Stimulated activated CD8-positive, alpha-beta memory T cell treated with anti-CD3 and anti-CD28 coated beads, Interleukin-12 subunit alpha, Interleukin-12 subunit beta, amount 100 ng/mL, for 24 hours (primary cell): ENCODE results near the gene PRTN3.

Experiments used
- DNase-seq: peaks from one replicate; pipeline ENCODE4 v3.0.0-alpha.2; 2020; ENCODE audit errors: extremely low read depth

Gene PRTN3, protein sequence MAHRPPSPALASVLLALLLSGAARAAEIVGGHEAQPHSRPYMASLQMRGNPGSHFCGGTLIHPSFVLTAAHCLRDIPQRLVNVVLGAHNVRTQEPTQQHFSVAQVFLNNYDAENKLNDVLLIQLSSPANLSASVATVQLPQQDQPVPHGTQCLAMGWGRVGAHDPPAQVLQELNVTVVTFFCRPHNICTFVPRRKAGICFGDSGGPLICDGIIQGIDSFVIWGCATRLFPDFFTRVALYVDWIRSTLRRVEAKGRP

DNA sequence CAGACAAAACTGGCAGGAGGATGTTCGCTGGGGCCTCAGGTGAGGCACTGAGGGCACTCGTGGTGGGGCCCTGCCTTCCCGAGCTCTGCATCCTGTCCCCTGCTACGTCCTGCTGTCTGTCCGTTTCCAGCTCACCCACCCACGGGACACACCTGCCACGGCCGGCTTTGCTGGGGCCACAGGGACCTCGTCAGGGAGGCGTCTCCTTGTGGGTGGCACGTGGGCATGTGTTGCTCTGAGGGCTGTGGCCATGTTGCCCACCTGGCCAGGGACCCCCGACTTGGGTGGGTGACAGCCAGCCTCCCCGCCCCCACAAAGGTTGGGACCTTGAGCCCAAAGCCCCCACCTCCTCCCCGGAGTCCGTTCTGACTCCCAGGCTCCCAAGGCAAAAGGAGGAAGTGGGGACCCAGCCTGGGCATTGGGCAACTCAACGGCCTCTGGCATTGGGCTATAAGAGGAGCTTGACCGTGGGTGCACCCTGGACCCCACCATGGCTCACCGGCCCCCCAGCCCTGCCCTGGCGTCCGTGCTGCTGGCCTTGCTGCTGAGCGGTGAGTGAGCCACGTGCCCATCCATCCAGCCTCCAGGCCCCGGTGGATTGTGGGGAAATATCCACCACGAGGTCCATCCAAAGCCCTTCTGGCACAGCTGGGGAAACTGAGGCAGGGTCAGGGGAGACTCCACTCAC lies at the start of gene PRTN3:
TSS of gene PRTN3 (plus strand) at position 481 of the 688 bp plus-strand sequence. CDS start at position 491, 10 bp downstream.
- DNase-seq = no peak

DNA sequence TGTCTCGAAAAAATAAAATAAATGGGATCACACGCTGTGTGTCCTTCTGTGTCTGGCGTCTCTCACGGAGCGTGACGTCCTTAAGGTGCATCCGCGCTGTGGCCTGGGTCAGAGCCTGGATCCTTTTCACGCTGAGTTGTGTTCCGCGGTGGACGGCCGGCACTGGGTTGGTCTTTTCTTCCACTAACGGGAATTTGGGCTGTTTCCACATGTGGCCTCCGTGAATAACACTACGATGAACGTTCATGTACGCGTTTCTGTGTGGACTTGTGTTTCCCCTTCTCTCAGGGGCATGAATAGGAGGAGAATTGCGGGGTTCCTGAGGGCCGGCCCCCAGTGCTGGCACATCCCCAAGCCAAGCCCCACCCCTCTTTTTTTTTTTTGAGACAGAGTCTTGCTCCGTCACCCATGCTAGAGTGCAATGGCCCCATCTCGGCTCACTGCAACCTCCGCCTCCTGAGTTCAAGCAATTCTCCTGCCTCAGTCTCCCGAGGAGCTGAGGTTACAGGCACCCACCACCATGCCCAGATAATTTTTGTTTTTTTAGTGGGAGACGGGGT lies 49.7 kb upstream of the PRTN3 start:
- DNase-seq = no peak

DNA sequence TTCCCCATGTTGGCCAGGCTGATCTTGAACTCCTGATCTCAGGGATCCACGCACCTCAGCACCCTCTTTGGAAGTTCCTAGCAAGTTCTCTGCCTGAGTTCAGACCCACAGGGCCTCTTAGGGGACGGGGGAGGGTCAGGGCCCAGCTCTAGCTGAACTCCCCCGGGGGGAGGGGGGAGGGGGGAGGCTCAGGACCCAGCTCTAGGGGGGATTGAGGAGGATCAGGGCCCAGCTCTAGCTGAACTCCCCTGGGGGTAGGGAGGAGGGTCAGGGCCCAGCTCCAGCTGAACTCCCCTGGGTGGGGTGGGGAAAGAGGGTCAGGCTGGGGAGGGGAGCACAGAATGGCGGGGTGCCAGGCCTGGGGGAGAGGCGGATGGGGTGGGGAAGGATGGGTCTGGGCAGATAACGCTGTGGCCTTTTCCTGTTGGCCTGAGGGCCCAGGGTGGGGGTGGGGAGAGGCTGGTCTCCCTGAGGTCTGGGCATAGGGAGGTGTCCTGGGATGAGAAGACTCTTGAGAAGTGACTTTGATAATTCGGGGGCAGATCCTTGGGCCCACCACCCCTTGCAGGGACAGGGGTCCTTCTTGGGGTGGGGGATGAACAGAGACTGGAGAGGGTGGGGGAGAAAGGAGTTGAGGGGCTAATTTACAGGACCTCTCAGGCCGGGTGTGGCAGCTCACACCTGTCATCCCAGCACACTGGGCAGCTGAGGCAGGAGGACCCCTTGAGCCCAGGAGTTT lies 49.1 kb upstream of the PRTN3 start:
- DNase-seq = no peak

DNA sequence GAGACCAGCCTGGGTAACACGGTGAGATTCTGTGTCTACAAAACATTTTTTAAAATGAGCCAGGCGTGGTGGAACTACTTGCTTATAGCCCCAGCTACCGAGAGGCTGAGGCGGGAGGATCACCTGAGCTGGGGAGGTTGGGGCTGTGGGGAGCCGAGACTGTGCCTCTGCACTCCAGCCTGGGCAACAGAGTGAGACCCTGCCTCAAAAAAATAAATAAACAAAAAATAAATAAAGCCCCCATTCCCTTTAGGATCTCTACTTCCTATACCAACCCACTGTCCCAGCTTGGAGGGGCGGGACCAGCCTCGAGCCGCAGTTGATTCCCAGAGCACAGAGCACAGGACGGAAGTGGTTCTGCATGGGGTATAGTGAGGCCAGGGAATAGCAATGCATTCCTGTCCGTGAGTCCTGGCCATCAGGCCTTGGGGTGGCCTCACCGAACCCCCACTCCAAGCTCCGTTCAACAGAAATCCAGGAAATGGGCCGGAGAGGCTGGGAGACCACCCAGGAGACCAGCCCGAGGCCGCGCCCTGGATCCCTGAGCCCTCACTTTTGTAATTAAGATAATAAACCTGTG lies 48.4 kb upstream of the PRTN3 start:
- DNase-seq = no peak

DNA sequence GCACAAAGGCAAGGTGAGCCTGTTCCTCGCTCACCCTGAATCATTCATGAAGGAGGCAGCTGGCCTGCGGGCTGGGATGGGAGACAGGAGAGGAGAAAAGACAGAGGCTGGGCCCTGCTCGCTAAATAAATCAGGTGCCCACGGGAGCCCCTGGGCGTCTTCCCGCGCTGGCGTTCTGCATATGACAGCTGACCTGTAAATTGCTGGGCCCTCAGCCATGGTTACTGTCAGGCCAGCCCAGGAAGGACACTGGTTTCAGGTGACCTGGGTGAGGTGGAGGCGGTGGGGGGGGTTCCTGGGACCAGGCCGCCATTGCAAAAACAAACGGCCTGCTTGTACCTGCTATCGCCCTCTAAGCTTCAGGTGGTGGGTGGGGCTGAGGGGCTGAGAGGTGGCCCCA lies 47.0 kb upstream of the PRTN3 start:
- no peak for DNase-seq

DNA sequence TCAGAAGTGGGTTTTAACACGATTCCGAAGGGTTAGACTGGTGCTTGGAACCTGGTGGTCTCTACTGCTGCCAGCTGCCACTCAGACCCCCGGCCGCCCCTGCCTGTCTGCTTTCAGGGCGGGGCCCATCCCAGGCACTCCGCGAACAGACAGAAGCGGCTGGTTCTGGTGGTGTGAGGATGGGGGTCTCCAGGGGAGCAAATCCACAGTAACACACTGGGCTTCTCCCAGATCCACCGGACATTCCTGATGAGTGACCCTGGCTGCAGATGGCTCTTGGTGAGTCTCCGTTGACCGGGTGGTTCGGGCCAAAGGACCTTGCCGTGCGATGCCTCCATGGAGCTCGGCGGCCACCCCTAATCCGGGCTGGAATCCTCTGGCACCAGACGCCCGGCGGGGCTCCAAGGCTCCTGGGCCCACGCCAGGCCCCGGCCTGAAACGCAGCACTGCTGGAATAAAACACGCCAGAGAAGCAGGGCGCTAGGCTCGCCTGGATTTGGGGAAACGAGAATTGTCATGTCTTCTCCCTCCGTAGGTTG lies 45.7 kb upstream of the PRTN3 start:
- DNase-seq = no peak

DNA sequence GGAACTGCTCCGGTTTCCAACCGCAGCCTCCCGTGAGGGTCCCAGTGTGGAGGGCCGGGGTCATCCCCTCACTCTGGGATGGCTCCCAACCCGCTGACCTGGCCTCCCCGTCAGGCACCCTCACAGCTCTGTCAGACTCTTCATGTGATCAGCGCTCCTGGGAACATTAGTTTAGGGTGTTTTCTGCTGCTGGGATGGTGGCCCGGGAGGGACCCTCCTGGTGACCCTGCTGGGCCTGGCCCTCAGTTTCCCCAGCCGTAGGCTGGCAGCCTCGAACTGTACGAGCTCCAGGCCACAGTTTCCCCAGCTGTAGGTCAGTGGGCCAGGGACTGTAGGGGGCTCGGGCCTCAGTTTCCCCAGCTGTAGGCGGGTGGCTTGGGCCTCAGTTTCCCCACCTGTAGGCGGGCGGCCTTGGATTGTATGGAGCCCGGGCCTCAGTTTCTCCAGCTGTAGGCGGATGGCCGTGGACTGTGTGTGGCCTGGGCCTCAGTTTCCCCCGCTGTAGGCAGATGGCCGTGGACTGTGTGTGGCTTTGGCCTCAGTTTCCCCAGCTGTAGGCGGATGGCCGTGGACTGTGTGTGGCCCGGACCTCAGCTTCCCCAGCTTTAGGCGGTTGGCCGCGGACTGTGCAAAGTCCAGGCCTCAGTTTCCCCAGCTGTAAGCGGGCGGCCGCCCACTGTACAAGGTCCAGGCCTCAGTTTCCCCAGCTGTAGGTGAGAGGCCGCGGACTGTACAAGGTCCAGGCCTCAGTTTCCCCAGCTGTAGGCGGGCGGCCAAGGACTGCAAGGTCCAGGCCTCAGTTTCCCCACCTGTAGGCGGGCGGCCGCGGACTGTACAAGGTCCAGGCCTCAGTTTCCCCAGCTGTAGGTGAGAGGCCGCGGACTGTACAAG lies 44.9 kb upstream of the PRTN3 start:
- no peak for DNase-seq

DNA sequence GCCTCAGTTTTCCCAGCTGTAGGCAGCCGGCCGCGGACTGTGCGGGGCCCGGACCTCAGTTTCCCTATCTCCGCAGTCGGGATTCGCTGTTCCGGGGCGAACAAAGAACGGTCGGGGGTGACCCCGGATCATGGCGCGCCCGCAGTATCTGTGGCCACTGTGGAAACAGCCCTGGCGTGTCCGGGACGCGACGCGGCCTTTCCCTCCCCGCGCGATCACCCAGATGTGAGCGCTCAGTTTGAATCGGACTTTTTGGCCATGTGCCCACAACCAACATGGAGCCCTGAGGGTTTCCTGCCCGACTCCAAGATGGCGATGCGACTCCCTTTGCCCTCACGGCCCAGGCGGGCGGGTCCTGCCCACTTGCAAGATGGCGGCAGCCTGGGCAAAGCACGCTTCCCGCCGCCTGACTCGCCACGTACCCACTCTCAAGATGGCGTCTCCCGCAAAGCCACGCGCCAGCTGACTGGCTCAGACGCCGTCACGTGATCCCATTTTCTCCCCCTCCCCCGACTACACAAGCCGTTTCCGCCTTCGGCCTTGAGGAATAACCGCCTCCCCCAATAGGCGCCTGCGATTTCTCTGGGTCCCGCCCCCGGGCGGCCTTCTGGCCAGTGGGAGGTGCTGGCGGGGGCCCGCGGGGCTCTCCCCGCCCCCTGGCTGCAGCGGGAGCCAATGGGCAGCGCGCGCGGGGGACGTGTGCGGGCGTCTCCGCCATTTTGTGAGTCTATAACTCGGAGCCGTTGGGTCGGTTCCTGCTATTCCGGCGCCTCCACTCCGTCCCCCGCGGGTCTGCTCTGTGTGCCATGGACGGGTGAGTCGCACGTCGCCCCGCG lies 43.9 kb upstream of the PRTN3 start, which contains the start of gene PTBP1:
TSS of gene PTBP1 (plus strand) at position 761 of the 836 bp plus-strand sequence. CDS start at position 807, 46 bp downstream.
- DNase-seq = peak; percentile 98

DNA sequence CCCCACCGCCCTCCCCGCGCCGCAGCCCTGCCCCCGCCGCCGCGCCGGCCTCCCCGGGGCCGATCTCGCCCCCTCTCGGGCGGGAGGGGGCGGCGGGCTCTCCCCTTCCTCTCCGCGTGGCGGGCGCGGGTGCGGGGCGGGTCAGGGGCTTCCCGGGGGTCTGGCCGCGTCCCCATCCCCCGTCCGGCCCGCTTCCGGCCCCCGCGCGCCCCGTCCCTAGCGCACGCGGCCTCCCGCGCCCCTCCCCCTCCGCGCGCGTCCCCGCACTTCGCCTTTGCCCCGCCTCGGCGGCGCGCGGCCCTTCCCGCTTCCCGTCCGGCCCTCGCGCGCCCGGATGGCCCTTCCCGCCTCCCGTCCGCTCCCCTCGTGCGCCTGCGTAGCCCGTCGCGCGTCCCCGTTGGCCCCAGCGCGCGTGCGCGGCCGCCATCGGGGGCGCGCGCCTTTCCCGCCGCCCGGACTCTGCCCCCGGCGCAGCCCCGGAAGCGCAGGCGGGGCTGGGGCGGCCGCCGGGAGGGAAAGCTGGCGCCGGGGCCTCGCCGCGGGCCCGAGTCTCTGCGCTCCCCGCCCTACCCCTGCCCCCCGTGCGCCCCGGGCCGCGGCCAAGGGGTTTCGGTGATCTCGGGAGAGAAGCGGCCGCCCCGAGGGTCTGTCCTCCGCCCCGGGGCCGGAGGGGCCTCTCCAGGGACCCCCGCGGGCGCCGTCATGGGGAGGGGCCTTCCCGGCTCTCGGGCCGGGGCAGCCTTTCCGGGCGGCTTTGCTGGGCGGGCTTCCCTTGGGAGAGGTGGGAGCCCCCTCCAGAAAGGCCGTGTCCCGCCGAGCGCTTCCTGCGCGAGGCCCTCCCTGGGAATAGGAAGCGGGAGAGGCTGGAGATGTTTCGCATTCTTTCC lies 43.0 kb upstream of the PRTN3 start:
- peak; percentile 76 for DNase-seq

DNA sequence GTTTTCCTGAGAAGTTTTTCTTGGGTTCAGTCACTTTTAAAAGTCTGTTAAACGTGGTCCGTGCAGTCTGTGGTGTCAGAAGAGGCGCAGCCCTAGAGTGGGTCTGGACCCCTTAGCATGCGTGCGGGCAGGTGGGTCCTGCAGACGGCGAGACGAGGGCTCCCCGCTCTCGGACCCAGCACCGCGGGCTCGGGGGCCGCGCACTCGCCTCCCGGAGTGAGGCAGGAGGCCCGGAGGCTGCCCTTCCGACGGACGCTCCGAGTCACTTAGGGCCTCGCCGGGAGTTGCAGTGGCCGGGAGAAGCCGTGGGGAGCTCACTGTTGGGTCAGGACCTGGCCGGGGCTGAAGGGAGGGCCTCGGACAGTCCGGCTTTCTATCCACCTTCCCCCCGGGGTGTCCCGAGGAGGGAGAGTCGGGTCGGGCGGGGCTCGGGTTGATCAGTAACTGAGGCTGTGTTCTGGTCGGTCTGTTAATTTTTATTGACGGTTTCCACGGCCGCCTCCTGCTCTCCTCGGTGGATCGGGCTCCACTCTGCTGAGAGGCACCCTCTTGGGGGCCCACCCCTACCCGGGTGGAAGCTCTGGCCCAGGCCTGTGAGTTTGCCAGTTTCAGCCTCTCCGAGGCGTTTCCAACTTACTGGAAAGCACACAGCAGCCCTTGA lies 42.3 kb upstream of the PRTN3 start:
- DNase-seq = no peak

DNA sequence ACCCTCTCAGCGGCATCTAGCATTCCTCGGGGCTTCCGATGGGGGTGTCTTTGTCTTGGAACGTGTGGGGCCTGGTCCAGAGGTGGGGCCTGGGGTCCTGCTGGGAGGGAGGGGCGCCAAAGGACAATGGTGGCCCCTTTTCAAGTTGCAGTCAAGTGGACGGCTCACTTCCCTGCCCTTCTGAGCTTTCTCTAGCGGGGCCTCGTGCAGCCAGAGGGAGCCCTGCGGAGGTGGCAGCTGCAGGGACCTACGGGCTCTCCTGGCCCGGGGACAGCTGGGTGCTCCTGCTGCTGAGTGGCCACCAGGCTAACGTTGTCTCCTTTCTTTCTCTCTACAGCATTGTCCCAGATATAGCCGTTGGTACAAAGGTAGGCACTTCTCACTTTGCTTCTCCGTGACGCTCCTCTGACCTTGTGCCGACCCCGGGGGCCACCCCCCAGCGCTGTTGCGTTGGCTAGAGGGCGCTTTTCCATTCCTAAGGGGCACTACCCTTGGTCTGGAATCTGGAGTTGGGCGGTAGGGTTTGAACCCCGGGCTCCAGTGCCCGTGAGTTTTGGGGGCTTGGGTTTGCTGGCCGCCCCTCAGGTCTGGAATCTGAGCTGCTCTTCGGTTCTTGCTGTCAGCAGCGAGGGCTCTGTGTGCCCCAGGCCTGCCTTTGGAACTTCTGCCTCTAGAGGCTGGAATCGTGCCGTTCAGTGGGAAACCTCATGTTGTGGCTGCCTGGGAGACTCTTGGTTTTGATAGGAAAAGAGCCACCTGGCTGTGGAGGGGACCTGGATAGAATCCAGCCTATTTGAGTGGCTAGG lies 41.5 kb upstream of the PRTN3 start:
- DNase-seq = no peak

DNA sequence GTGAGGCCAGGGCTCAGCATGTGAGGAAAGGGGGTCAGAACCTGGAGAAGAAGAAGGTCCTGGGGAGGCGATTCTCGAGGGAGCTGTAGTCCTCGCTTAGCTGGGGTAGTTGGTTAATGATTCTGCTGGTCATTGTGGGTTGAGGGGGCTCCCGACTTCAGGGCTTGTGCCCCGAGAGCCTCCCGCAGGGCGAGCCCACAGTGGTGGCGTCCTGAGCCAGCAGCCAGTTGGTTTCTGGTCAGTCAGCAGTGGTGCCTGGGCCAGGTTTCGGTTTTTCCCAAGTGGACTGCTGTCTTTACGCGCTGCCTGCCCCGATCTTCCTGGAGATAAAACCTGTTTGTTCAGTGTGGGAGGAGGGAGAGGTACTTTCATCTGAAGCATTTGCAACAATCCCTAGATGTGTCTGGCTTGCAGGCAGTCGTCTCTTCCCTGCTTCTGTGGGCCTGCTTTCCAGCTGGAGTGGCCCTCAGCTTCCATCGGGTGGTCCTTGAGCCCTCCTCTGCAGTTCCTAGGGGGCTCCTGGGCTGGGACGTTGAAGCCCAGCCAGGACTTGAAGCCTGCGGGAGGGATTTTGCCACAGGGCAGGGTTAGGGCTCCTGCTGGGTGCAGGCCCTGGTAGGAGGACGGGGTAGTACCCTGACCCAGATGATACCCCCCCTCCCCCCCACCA lies 40.3 kb upstream of the PRTN3 start:
- DNase-seq = no peak

DNA sequence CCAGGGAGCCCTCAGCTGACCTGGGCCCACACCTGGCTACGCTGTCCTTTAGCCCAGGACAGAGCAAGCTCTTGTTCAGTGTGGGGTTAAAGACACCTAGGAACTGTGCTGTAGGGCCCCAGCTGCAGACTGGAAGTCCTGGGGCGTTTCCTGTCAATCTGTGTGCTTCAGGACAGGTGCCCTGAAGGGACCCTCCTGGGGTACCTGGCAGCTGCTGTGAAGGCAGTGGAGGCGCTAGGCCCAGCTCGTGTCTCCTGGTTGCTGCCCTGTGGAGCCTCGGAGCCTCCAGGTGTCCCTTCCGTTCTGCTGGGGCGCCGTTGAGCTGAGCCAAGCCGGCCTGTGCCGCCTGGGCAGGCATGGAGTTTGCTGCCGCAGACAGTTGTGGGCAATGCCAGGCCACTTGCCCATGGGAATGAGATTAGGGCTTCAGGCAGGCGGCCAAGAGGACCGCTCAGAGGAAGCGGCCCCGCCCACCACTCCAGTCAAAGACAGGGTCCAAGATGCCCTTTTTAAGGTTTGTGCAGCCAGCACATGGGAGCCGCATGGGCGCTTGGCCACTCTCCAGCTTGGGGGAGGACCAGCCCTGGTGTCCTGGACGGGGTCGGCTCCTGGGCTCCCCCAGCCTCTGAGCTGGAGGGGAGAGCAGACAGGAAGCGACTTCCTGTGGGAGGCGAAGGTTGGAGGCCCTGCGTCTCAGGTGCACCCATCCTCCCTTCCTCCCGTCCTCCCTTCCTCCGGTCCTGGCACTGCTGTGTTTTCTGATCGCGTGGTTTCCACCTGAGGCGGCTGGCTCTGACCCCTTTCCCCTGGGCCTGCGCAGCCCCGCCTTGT lies 39.6 kb upstream of the PRTN3 start:
- DNase-seq = no peak

DNA sequence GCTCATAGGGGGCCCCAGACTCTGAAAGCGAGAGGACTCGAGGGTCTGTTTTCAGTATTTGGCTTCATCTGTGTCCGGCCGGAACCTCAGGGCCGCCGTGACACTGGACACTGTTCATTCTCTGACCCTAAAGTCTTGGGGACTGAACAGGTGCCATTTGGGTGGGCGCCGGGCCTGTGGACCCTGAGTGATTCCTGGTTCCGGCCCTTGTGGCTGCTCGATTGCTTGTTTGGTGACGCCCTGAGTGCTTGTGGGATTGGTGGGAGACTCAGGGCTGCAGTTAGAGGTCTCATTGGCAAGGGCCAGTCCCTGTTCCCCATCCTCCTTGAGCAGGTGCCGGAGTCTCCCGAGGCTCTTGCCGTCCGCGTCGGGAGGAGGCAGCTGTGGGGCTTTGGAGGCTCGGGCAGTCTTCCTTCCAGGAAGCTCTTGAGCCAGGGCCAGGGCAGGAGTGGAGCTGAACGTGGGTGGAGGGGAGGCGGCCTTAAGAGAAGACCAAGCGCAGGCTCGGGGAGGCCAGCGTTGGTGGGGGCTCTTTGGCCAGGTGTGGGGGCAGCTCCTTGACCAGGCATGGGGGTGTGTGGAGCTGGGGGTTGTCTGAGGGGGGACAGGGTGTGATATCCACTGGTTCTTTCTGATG lies 38.8 kb upstream of the PRTN3 start:
- no peak for DNase-seq

DNA sequence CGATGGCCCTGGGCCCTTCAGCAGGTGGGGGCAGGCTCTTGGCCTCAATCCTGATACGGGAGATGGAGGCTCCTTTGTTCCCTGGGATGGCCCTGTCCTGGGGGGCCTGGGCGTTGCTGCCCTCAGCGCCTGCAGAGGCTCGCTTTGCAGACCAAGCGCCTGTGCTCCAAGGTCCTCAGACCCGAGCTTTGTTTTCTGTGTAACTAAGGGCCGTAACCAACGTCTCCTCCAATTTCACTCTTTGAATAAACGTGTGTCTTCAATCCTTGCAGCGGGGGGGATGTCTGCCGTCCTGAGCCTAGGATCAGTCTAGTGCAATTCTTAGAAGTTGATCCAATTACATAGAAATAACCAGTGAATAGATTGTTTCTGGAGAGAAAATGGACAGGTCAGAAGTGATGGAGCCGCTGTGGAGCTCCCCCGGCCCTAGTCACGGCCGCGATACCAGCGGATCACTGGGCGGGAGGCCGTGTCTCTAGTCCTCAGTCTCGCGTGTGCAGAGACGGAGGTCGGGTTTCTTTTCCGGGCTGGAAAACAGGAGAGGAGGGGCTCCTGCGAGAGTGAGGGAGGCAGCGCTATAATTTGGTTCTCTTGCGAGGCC lies 38.2 kb upstream of the PRTN3 start:
- DNase-seq = no peak
